Esophagus muscularis mucosa (tissue), 4 donors: Measurements from ENCODE around the gene ABCC1. TPM values are rescaled to one million over a fixed set of nuclear protein-coding genes. Genes with fewer than 3 reads are reported as not detected.

Source experiments
- DNase-seq: peaks from one replicate; pipeline ENCODE4 v3.0.0-alpha.2; 2017; ENCODE audit errors: extremely low spot score
- H3K27ac ChIP-seq, 4 donors: fragments of 200-600 bp; sonication (generic); replicated peaks in 1 of 4; 1 replicate in 3 of 4; 2 replicates in 1 of 4; pipeline ENCODE4 v1.5.1; 2016 to 2019; ENCODE audit warnings: mild to moderate bottlenecking in 1 of 4
- H3K27me3 ChIP-seq, 4 donors: fragments of 200-600 bp; sonication (generic); one replicate each; pipeline versions ENCODE4 v1.5.1 to v1.6.0; 2016 to 2019
- H3K36me3 ChIP-seq, 4 donors: fragments of 200-600 bp; sonication (generic); one replicate each; pipeline ENCODE4 v1.5.1; 2016 to 2019
- H3K4me1 ChIP-seq, 4 donors: fragments of 200-600 bp; sonication (generic); one replicate each; pipeline ENCODE4 v1.5.1; 2016 to 2019
- H3K4me3 ChIP-seq, 4 donors: fragments of 200-600 bp; sonication (generic); 1 replicate in 2 of 4; 2 replicates in 2 of 4; pipeline ENCODE4 v1.5.1; 2016 to 2019; ENCODE audit warnings: mild to moderate bottlenecking in 4 of 4, moderate library complexity in 1 of 4
- H3K9me3 ChIP-seq, 4 donors: fragments of 200-600 bp; sonication (generic); 1 replicate in 3 of 4; 2 replicates in 1 of 4; pipeline ENCODE4 v1.5.1; 2016 to 2019
- CTCF ChIP-seq, 3 experiments: fragments of 200-600 bp in 2 of 3; fragments of 450-650 bp in 1 of 3; sonication (generic) in 2 of 3; IDR thresholded peaks; one replicate each; pipeline ENCODE4 v1.5.1; 2017 to 2019; ENCODE audit warnings: antibody characterized with exemption in 3 of 3, mild to moderate bottlenecking in 2 of 3, moderate library complexity in 1 of 3
- EP300 ChIP-seq: sonication (generic); formaldehyde crosslinking; IDR thresholded peaks from one replicate; pipeline ENCODE4 v1.6.1; 2017; ENCODE audit warnings: antibody characterized with exemption
- POLR2A ChIP-seq: fragments of 450-650 bp; IDR thresholded peaks from one replicate; pipeline ENCODE4 v1.6.1; 2017; ENCODE audit warnings: antibody characterized with exemption, moderate library complexity, mild to moderate bottlenecking, low read depth
- POLR2AphosphoS5 ChIP-seq, 2 donors: sonication (generic); formaldehyde crosslinking; IDR thresholded peaks; one replicate each; pipeline ENCODE4 v1.6.1; 2017; ENCODE audit warnings: antibody characterized with exemption in 2 of 2
- WGBS: methylation state at CpG from one replicate; pipeline ENCODE4 v1.1.5; 2018; 5-methylcytosine and 5-hydroxymethylcytosine counted together
- intact Hi-C: fragments of 100-400 bp; cut with DNase I; formaldehyde crosslinking; loops from one replicate; pipeline ENCODE4 v1.15.1; 2023
- total RNA-seq, 4 donors: library from RNA; depleted of rRNA; stranded (reverse); fragments of >200 nt; gene quantifications; one replicate each; pipeline versions ENCODE4 v1.1.0 to v1.2.1, GENCODE V29; 2016

ABCC1 gene
- total RNA-seq, 4 donors from 2014 or later, result 61.8 to 141 (median 103) TPM

- Histone ChIP-seq H3K9me3 (no peaks in the 10 kb centered on the region), H3K4me3 (no peak overlapping the region), H3K27ac (peak overlapping the region in 3 of 4 donors; percentile 20 to 48 (median 39)), H3K4me1 (peaks cover 0 to 38% (median 29%) of the 10 kb centered on the region in 4 donors), H3K36me3 (peaks cover 46 to 87% (median 76%) of the 10 kb centered on the region in 4 donors), H3K27me3 (no peaks in the 10 kb centered on the region)
- intact Hi-C loops, result no loop called here
- DNase-seq, result no peak
- TF ChIP-seq POLR2A (no peak), EP300 (no peak)
- 84% methylated on average over 3 of the region's 3 CpGs for WGBS
These were observed 181.8 kb downstream of the ABCC1 start for GRCh38 chr16:16131204-16131603.

DNA sequence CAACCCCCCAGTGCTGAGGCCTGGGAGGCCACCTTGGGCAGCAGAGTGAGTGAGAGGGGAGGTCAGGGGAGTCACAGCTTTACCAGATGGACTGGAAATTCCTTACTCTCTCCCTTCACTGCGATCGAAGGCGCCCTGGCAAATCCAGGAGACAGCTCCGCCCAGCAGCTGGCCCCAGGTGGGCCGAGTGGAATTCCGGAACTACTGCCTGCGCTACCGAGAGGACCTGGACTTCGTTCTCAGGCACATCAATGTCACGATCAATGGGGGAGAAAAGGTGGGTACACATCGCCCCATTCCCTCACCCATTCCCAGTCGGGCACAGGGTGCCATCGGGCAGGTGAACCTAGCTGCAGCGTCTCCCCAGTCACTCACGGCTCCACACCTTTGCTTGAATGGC, 182.2 kb downstream of the ABCC1 start:
- no peak overlapping the region for H3K4me3 ChIP-seq
- TF ChIP-seq POLR2AphosphoS5 (IDR thresholded peaks at IDR 0.05), result no peak
- TF ChIP-seq POLR2A, result no peak
- no peak for TF ChIP-seq EP300
- H3K27me3 ChIP-seq, result no peaks in the 10 kb centered on the region
- DNase-seq, result no peak
- no peaks in the 10 kb centered on the region for H3K9me3 ChIP-seq
- peaks cover 51 to 89% (median 79%) of the 10 kb centered on the region in 4 donors for H3K36me3 ChIP-seq
- H3K4me1 ChIP-seq, result peaks cover 0 to 34% (median 25%) of the 10 kb centered on the region in 4 donors
- H3K27ac ChIP-seq, result peak overlapping the region in 3 of 4 donors; percentile 20 to 48 (median 39)
- WGBS, result 90% methylated on average over 15 of the region's 15 CpGs
- intact Hi-C loops, result no loop called here

DNA sequence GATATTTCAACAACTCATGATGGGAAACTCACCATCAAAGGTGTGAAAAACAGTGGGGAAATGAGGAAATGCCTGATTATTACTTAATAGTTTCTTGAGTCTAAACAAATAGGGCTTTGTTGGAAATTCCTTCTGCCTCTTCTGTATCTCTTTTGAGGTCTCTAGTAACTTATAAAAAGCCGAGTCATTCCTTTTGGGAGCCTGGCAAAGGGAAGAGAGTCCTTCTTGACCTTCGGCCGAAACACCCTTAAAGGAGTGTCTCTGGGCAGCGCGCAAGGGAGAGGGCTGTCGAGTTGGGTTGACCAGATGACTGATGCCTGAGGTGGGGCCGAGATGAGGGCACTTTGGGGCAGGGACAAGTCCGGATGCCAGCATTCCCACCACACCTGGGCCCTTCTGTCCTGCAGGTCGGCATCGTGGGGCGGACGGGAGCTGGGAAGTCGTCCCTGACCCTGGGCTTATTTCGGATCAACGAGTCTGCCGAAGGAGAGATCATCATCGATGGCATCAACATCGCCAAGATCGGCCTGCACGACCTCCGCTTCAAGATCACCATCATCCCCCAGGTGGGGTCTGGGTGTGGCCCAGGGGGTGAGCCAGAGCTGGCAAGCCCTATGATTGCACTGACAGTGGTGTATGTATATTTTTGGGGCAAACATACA, 184.7 kb downstream of the ABCC1 start:
- Histone ChIP-seq H3K36me3 (peaks cover 71 to 98% (median 94%) of the 10 kb centered on the region in 4 donors), H3K4me3 (no peak overlapping the region), H3K4me1 (peaks cover 0 to 17% (median 11%) of the 10 kb centered on the region in 4 donors), H3K27me3 (no peaks in the 10 kb centered on the region), H3K27ac (peak overlapping the region; percentile 48 to 55 (median 53)), H3K9me3 (no peaks in the 10 kb centered on the region)
- intact Hi-C loops, result no loop called here
- no peak for DNase-seq
- TF ChIP-seq EP300 (no peak), CTCF (IDR thresholded peaks at IDR 0.05) (no peak), POLR2A (no peak), POLR2AphosphoS5 (IDR thresholded peaks at IDR 0.05) (no peak)
- 92% methylated on average over 21 of the region's 21 CpGs for WGBS

DNA sequence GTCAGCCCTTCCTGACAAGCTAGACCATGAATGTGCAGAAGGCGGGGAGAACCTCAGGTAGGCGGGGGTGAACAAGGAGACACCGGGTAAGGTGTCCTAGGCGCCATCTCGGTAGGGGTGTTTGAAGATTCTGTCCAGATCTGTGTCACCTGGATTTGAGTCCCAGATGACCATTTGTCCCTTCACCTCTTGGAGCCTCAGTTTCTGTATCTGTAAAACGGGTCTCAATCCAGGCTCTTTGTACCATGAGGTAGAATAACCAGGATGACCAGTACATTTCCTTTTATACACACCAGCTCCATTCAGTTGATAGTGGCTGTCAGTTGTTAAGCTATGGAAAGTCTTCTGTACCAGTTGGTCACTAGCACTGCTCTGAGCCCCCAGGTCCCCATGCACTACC, 187.2 kb downstream of the ABCC1 start:
- Histone ChIP-seq H3K36me3 (peaks cover 85 to 100% (median 97%) of the 10 kb centered on the region in 4 donors), H3K4me1 (peaks cover 0 to 17% (median 11%) of the 10 kb centered on the region in 4 donors), H3K9me3 (no peaks in the 10 kb centered on the region), H3K27ac (peak overlapping the region in 1 of 4 donors; percentile 21), H3K4me3 (no peak overlapping the region), H3K27me3 (no peaks in the 10 kb centered on the region)
- no peak for TF ChIP-seq POLR2A
- no peak for TF ChIP-seq EP300
- TF ChIP-seq CTCF (IDR thresholded peaks at IDR 0.05), result no peak
- TF ChIP-seq POLR2AphosphoS5 (IDR thresholded peaks at IDR 0.05), result no peak
- no peak for DNase-seq
- 100% methylated on average over 6 of the region's 6 CpGs for WGBS
- intact Hi-C loops, result no loop called here

GRCh38 chr16:16137110-16137509, 187.7 kb downstream of the ABCC1 start:
- intact Hi-C loops, result no loop called here
- no peak for DNase-seq
- Histone ChIP-seq H3K27me3 (no peaks in the 10 kb centered on the region), H3K4me3 (no peak overlapping the region), H3K9me3 (no peaks in the 10 kb centered on the region), H3K36me3 (peaks cover 85 to 100% (median 97%) of the 10 kb centered on the region in 4 donors), H3K4me1 (peaks cover 0 to 17% (median 14%) of the 10 kb centered on the region in 4 donors), H3K27ac (peak overlapping the region in 1 of 4 donors; percentile 21)
- WGBS, result 61% methylated on average over 7 of the region's 8 CpGs
- no peak for TF ChIP-seq POLR2A
- TF ChIP-seq CTCF (IDR thresholded peaks at IDR 0.05), result no peak
- no peak for TF ChIP-seq POLR2AphosphoS5 (IDR thresholded peaks at IDR 0.05)
- TF ChIP-seq EP300, result no peak
